ENCODE data around the gene AXIN1. TPM values are rescaled to one million over a fixed set of nuclear protein-coding genes. Genes with fewer than 3 reads are reported as not detected.
"Not testable (repeated sequence)": the region's sequence is repeated elsewhere in the genome, so short reads cannot be mapped to it uniquely, and the experiment has no call there.

The AXIN1 gene
- 10 to 100 TPM; 10.9 to 12.3 TPM for total RNA-seq
- long read RNA-seq, partial matches to known transcripts, result 5 of 6 reads
- long read RNA-seq, other reads (novel, unspliced or antisense), result 1 of 6 reads

GRCh38 chr16:352547-353403, at the start of gene AXIN1:
Gene AXIN1 (minus strand): TSS chr16:352723. CDS start chr16:347025, 5,698 bp downstream.
- ATAC-seq, result peak; percentile 94 to 95
- DNase-seq, result peak; percentile 100
- intact Hi-C loops (cut with DNase I), result loop anchor here (5.0 to 10.0 kb wide), 2 partner anchors 108 to 120 kb away; partner anchors contain the start of gene FAM234A (in 1 of the 2)

GRCh38 chr16:401468-402348, 49.2 kb upstream of the AXIN1 start, which contains the start of gene DECR2:
Gene DECR2 (plus strand): TSS chr16:401885. CDS start chr16:401964, 79 bp downstream.
- intact Hi-C loops (cut with DNase I), result no loop called here
- peak; percentile 92 to 93 for ATAC-seq
- DNase-seq, result peak; percentile 97

GRCh38 chr16:400061-400591, 47.6 kb upstream of the AXIN1 start:
- ATAC-seq (no peak), DNase-seq (no peak)
- intact Hi-C loops (cut with DNase I), result no loop called here

GRCh38 chr16:399340-400019, 47.0 kb upstream of the AXIN1 start:
- intact Hi-C loops (cut with DNase I), result no loop called here
- DNase-seq (no peak), ATAC-seq (no peak)

GRCh38 chr16:398561-399339, 46.2 kb upstream of the AXIN1 start:
- intact Hi-C loops (cut with DNase I), result no loop called here
- ATAC-seq (no peak), DNase-seq (no peak)

- ATAC-seq, result peak in 1 of 2 donors; percentile 42
- peak; percentile 77 for DNase-seq
- intact Hi-C loops (cut with DNase I), result no loop called here
Observed at GRCh38 chr16:397736-398332, 45.3 kb upstream of the AXIN1 start.

- intact Hi-C loops (cut with DNase I), result no loop called here
- ATAC-seq, result peak in 1 of 2 donors; percentile 13
- peak; percentile 52 for DNase-seq
Observed at GRCh38 chr16:397135-397661, 44.7 kb upstream of the AXIN1 start, which contains the start of gene NME4. Gene NME4 (plus strand): TSS chr16:397199. CDS start chr16:397223, 24 bp downstream.

- DNase-seq, result peak; percentile 65
- intact Hi-C loops (cut with DNase I), result no loop called here
- ATAC-seq, result peak; percentile 25 to 27
Observed at GRCh38 chr16:396605-397004, 44.1 kb upstream of the AXIN1 start.

- intact Hi-C loops (cut with DNase I), result no loop called here
- ATAC-seq, result no peak
- no peak for DNase-seq
Observed at GRCh38 chr16:396199-396598, 43.7 kb upstream of the AXIN1 start.

- DNase-seq, result no peak
- intact Hi-C loops (cut with DNase I), result no loop called here
- no peak for ATAC-seq
Observed at GRCh38 chr16:392450-393030, 40.0 kb upstream of the AXIN1 start.

GRCh38 chr16:391885-392335, 39.4 kb upstream of the AXIN1 start:
- DNase-seq (peak; percentile 56), ATAC-seq (peak; percentile 46 to 56)
- intact Hi-C loops (cut with DNase I), result no loop called here

- no peak for DNase-seq
- ATAC-seq, result no peak
- intact Hi-C loops (cut with DNase I), result no loop called here
Observed at GRCh38 chr16:389352-389751, 36.8 kb upstream of the AXIN1 start.

GRCh38 chr16:387761-388666, 35.5 kb upstream of the AXIN1 start:
- DNase-seq; intact Hi-C loops (cut with DNase I): not testable (repeated sequence)
- peak; percentile 15 to 55 for ATAC-seq

GRCh38 chr16:386641-387156, 34.2 kb upstream of the AXIN1 start:
- intact Hi-C loops (cut with DNase I), result no loop called here
- no peak for ATAC-seq
- no peak for DNase-seq

- ATAC-seq (no peak), DNase-seq (no peak)
- intact Hi-C loops (cut with DNase I), result no loop called here
Observed at GRCh38 chr16:383326-384051, 31.0 kb upstream of the AXIN1 start.

Measured in left cardiac atrium (tissue), 4 donors.